ENCODE results near the gene FBLN1.

Gene FBLN1

DNA sequence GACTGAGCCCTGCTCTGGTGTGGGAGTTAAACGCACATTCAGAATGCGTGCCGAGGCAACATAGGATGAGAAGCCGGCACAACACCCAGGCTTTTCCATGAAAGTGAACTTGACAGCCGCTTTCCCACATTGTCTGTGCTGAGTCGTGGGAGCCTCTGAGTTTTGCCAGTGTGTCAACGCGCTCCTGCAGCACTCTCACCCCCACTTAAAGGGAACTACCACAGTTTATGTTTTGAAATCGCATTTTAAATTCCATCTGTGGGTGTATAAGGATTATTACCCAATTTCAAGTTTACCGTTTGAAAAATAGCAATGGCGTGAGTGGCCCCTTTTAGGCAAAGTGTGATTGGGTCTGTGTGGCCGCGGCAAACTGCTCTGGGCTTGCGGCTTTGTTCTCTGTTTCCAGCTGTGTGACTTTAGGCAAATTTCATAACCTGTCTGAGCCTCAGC, 81.5 kb downstream of the FBLN1 start:
- no peak overlapping the region for H3K27ac ChIP-seq
- TF ChIP-seq ZFX (IDR thresholded peaks at IDR 0.05; ENCODE audit: borderline replicate concordance) = no peak
- TF ChIP-seq, protein P1, sequence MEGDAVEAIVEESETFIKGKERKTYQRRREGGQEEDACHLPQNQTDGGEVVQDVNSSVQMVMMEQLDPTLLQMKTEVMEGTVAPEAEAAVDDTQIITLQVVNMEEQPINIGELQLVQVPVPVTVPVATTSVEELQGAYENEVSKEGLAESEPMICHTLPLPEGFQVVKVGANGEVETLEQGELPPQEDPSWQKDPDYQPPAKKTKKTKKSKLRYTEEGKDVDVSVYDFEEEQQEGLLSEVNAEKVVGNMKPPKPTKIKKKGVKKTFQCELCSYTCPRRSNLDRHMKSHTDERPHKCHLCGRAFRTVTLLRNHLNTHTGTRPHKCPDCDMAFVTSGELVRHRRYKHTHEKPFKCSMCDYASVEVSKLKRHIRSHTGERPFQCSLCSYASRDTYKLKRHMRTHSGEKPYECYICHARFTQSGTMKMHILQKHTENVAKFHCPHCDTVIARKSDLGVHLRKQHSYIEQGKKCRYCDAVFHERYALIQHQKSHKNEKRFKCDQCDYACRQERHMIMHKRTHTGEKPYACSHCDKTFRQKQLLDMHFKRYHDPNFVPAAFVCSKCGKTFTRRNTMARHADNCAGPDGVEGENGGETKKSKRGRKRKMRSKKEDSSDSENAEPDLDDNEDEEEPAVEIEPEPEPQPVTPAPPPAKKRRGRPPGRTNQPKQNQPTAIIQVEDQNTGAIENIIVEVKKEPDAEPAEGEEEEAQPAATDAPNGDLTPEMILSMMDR (IDR thresholded peaks at IDR 0.05) = no peak

DNA sequence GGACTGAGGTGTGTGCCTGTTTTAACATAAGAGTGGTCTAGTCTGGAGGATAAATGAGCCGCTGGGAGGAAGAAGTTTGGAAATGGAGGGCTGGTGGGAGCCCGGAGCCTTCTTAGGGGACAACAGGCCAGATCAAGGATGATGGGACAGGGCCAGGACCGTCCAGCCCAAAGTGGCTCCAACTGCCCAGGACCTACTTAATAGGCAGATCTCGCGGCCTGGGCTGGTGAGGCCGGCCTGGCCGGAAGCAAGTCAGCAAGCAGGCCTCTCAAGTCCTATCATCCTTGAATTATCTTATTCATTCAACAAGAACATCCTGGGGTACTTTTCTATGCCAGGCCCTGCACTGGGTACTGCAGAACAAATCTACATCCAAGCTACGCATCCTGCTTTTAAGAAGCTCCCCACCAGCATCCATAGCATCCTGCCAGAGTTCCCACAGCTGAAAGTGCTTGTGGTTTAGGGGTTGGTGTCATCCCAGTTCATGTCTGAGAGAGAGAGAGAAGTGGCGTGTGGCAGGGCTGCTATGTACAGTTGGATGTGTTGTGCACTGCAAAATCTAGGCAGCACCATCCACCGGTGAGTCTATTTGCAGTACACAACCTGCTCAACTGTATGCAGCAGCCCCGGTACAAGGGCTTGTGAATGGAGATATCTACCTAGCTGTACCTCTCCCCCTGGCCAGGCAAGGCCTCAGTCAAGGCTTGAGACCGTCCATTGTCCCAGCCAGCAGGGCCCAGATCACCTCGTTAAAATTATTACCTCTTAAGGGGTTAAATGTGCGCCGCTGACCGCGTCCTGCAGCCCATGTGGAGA, 82.1 kb downstream of the FBLN1 start:
- no peak overlapping the region for H3K27ac ChIP-seq
- TF ChIP-seq, protein P1 (IDR thresholded peaks at IDR 0.05) = no peak
- no peak for TF ChIP-seq ZFX (IDR thresholded peaks at IDR 0.05; ENCODE audit: borderline replicate concordance)

GRCh38 chr22:45585437-45585755, 82.7 kb downstream of the FBLN1 start:
- no peak for TF ChIP-seq ZFX (IDR thresholded peaks at IDR 0.05; ENCODE audit: borderline replicate concordance)
- TF ChIP-seq, protein P1 (IDR thresholded peaks at IDR 0.05) = no peak
- no peak overlapping the region for H3K27ac ChIP-seq

DNA sequence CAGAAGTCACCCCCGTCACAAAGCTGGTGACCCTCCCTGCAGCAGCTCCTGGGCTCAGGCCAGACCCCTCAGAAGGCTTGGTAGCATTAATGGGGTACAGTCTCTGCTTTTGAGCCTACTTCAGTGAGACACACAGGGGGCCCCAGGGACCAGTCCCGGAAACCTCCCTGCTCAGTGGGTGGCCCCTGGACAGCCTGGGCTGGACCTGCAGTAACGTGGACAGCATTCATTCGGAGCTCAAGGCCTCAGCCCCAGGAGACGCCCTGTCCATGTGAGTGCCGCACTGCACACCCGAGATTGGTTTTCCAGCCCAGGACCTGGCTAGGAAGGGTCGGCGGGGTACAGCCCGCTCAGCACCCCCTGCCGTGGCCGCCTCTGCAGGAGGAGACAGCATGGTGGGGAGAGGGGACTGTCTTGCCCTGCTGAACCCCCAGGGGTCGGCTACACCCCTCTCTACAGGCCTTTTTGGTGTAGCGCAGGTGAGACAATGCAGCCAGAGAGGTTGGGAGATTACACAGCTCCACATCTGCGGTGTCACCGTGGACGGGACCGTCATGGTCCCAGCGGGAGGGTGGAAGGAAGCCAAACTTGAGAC, 83.4 kb downstream of the FBLN1 start:
- TF ChIP-seq, protein P1 (IDR thresholded peaks at IDR 0.05) = no peak
- no peak for TF ChIP-seq ZFX (IDR thresholded peaks at IDR 0.05; ENCODE audit: borderline replicate concordance)
- H3K27ac ChIP-seq = no peak overlapping the region

GRCh38 chr22:45586651-45587405, 84.1 kb downstream of the FBLN1 start:
- TF ChIP-seq ZFX (IDR thresholded peaks at IDR 0.05; ENCODE audit: borderline replicate concordance) = no peak
- TF ChIP-seq, protein P1 (IDR thresholded peaks at IDR 0.05) = no peak
- no peak overlapping the region for H3K27ac ChIP-seq

DNA sequence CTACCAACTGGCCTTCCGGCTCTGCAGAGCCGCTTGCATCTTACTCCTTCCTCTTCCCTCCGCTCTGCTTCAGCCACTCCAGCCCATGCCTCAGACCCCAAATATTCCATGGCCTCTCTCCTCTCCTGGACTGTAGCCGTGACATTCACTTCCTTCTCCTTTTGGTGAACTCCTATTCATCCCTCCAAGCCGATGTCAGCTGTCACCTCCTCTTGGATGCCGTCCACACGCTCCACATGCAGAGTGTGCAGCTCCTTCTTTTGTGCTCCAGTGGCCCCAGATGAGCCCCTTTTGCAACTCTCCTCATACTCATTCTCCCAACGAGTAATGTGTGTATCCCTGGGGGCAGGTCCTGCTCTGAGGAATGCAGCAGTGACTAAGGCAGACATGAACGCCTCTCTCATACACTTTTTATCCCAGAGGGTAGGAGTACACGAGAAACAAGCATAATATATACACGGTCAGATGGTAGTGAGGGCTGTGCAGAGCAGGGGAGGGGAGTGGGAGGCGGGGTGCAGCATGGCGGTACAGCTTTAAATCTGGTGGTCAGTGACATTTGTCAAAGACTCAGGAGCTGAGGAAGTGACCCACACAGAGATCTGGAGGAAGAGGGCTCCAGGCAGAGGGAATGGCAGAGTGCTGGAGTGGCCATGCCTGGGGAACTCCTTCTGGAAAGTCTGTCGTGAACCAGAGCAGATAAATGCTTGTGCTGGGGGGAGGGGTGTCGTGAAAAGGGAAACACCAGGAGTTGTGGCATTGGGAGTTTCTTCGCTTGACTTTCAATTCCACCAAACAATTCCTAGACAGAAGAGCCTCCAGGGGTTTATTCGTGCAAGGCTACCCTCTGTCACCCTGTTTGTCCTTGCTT, 85.2 kb downstream of the FBLN1 start:
- no peak overlapping the region for H3K27ac ChIP-seq
- TF ChIP-seq ZFX (IDR thresholded peaks at IDR 0.05; ENCODE audit: borderline replicate concordance) = no peak
- TF ChIP-seq, protein P1 (IDR thresholded peaks at IDR 0.05) = no peak
